ENCODE results near the gene CCDC34.

DNA sequence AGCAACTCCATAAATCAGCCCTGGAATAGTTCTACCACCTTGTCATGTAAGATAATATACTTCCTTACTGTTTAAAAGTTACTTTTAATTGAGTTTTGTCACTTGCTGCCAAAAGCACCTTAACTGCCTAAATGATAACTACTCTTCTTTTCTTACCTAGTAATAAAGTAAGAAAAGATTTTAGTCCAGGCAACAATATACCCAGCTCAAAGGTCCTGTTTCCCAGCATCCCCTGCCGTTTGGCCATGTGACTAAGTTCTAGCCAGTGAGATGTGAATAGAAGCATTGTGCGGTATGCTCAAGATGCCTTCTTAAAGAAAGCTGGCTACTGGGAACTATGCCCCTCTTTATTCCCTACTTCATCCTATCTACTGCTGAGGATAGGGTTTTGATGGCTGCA, 39.4 kb upstream of the CCDC34 start:
- no peak for TF ChIP-seq POLR2A (IDR thresholded peaks at IDR 0.05; ENCODE audit: low read length)
- TF ChIP-seq GATA1 (IDR thresholded peaks at IDR 0.05; ENCODE audit: low read depth, low read length): no peak

Measured in erythroblast (primary cell).